ENCODE measurements around the gene PCSK1. TPM values are rescaled to one million over a fixed set of nuclear protein-coding genes. Genes with fewer than 3 reads are reported as not detected.

The PCSK1 gene
- total RNA-seq, 1 donor from 2014 or later, result 0.47 TPM

- no peaks in the 10 kb centered on the region for H3K27me3 Mint-ChIP-seq (ENCODE audit: low read depth)
- no peak for TF ChIP-seq CTCF (conservative IDR thresholded peaks at IDR 0.05)
- H3K36me3 Mint-ChIP-seq (ENCODE audit: low read depth), result no peaks in the 10 kb centered on the region
- no peaks in the 10 kb centered on the region for H3K9me3 Mint-ChIP-seq
- DNase-seq (ENCODE audit: low read depth, low spot score), result no peak
- no peak overlapping the region for H3K4me3 Mint-ChIP-seq
- H3K27ac Mint-ChIP-seq (ENCODE audit: unreplicated experiment), result no peak overlapping the region
- H3K4me1 Mint-ChIP-seq, result no peaks in the 10 kb centered on the region
Measured at GRCh38 chr5:96410013-96410412, 23.0 kb downstream of the PCSK1 start.

- H3K9me3 Mint-ChIP-seq, result no peaks in the 10 kb centered on the region
- H3K27ac Mint-ChIP-seq (ENCODE audit: unreplicated experiment), result no peak overlapping the region
- H3K4me3 Mint-ChIP-seq, result no peak overlapping the region
- H3K36me3 Mint-ChIP-seq (ENCODE audit: low read depth), result no peaks in the 10 kb centered on the region
- peaks cover 2% of the 10 kb centered on the region for H3K27me3 Mint-ChIP-seq (ENCODE audit: low read depth)
- DNase-seq (ENCODE audit: low read depth, low spot score), result no peak
- H3K4me1 Mint-ChIP-seq, result no peaks in the 10 kb centered on the region
- no peak for TF ChIP-seq CTCF (conservative IDR thresholded peaks at IDR 0.05)
Measured at GRCh38 chr5:96408841-96409538, 24.1 kb downstream of the PCSK1 start.

- H3K9me3 Mint-ChIP-seq, result no peaks in the 10 kb centered on the region
- H3K4me1 Mint-ChIP-seq, result no peaks in the 10 kb centered on the region
- TF ChIP-seq CTCF (conservative IDR thresholded peaks at IDR 0.05), result no peak
Measured at GRCh38 chr5:96408210-96408777, 24.8 kb downstream of the PCSK1 start.

GRCh38 chr5:96407436-96407835 is 25.6 kb downstream of the PCSK1 start:
- H3K4me1 Mint-ChIP-seq, result no peaks in the 10 kb centered on the region

More at GRCh38 chr5:96408210-96408777, 24.8 kb downstream of the PCSK1 start:
- no peak for DNase-seq (ENCODE audit: low read depth, low spot score)
- Mint-ChIP-seq H3K27me3 (ENCODE audit: low read depth) (peaks cover 2% of the 10 kb centered on the region), H3K4me3 (no peak overlapping the region), H3K27ac (ENCODE audit: unreplicated experiment) (no peak overlapping the region), H3K36me3 (ENCODE audit: low read depth) (no peaks in the 10 kb centered on the region)

GRCh38 chr5:96404191-96404867 is 28.7 kb downstream of the PCSK1 start:
- Mint-ChIP-seq H3K36me3 (ENCODE audit: low read depth) (no peaks in the 10 kb centered on the region), H3K4me3 (no peak overlapping the region), H3K27ac (ENCODE audit: unreplicated experiment) (no peak overlapping the region), H3K27me3 (ENCODE audit: low read depth) (peaks cover 2% of the 10 kb centered on the region), H3K9me3 (no peaks in the 10 kb centered on the region), H3K4me1 (no peaks in the 10 kb centered on the region)
- TF ChIP-seq CTCF (conservative IDR thresholded peaks at IDR 0.05), result no peak
- DNase-seq (ENCODE audit: low read depth, low spot score), result no peak

More at GRCh38 chr5:96407436-96407835, 25.6 kb downstream of the PCSK1 start:
- Mint-ChIP-seq H3K4me3 (no peak overlapping the region), H3K27ac (ENCODE audit: unreplicated experiment) (no peak overlapping the region), H3K27me3 (ENCODE audit: low read depth) (peaks cover 2% of the 10 kb centered on the region), H3K36me3 (ENCODE audit: low read depth) (no peaks in the 10 kb centered on the region), H3K9me3 (no peaks in the 10 kb centered on the region)
- DNase-seq (ENCODE audit: low read depth, low spot score), result no peak
- no peak for TF ChIP-seq CTCF (conservative IDR thresholded peaks at IDR 0.05)
